ENCODE measurements around the gene RSF1.
A peak's percentile ranks its signal among the peaks of the same experiment; 100 is the strongest.
"Not testable (repeated sequence)": the region's sequence is repeated elsewhere in the genome, so short reads cannot be mapped to it uniquely, and the experiment has no call there.

RSF1 gene

GRCh38 chr11:77820565-77821348 is at the start of gene RSF1, which contains the start of gene AAMDC:
Gene RSF1 (minus strand): TSS chr11:77820722. CDS start chr11:77820714, 8 bp downstream.
Gene AAMDC (plus strand): TSS chr11:77821144. CDS start chr11:77842497, 21,353 bp downstream.
- peak; percentile 98 for DNase-seq

GRCh38 chr11:77868744-77869143 is 48.2 kb upstream of the RSF1 start:
- no peak for DNase-seq

GRCh38 chr11:77866336-77866735 is 45.8 kb upstream of the RSF1 start:
- no peak for DNase-seq

GRCh38 chr11:77865805-77866204 is 45.3 kb upstream of the RSF1 start:
- DNase-seq: no peak

- DNase-seq: not testable (repeated sequence)
Measured at GRCh38 chr11:77861444-77861843, 40.9 kb upstream of the RSF1 start.

GRCh38 chr11:77857906-77858457 is 37.5 kb upstream of the RSF1 start:
- DNase-seq: not testable (repeated sequence)

GRCh38 chr11:77854838-77855237 is 34.3 kb upstream of the RSF1 start:
- DNase-seq: no peak

GRCh38 chr11:77851503-77851902 is 31.0 kb upstream of the RSF1 start:
- no peak for DNase-seq

- not testable (repeated sequence) for DNase-seq
Measured at GRCh38 chr11:77843700-77844099, 23.2 kb upstream of the RSF1 start.

- no peak for DNase-seq
Measured at GRCh38 chr11:77842441-77843121, 22.1 kb upstream of the RSF1 start.

- no peak for DNase-seq
Measured at GRCh38 chr11:77833302-77833701, 12.8 kb upstream of the RSF1 start.

GRCh38 chr11:77828926-77829325 is 8.4 kb upstream of the RSF1 start:
- DNase-seq: no peak

GRCh38 chr11:77823775-77824174 is 3.3 kb upstream of the RSF1 start:
- no peak for DNase-seq

- not testable (repeated sequence) for DNase-seq
Measured at GRCh38 chr11:77822126-77822525, 1.6 kb upstream of the RSF1 start.

- no peak for DNase-seq
Measured at GRCh38 chr11:77821349-77821851, 878 bp upstream of the RSF1 start.

GRCh38 chr11:77819921-77820564 is 479 bp downstream of the RSF1 start:
- DNase-seq: peak; percentile 54

- peak; percentile 88 for DNase-seq
Measured at GRCh38 chr11:77819411-77819920, 1.1 kb downstream of the RSF1 start.

- no peak for DNase-seq
Measured at GRCh38 chr11:77815459-77815858, 5.1 kb downstream of the RSF1 start.

GRCh38 chr11:77814848-77815247 is 5.7 kb downstream of the RSF1 start:
- no peak for DNase-seq

- no peak for DNase-seq
Measured at GRCh38 chr11:77813256-77813655, 7.3 kb downstream of the RSF1 start.

GRCh38 chr11:77806993-77807392 is 13.5 kb downstream of the RSF1 start:
- no peak for DNase-seq

- no peak for DNase-seq
Measured at GRCh38 chr11:77806415-77806814, 14.1 kb downstream of the RSF1 start.

- DNase-seq: no peak
Measured at GRCh38 chr11:77801477-77801876, 19.0 kb downstream of the RSF1 start.
